Aorta (tissue), 5 donors: ENCODE measurements around the gene ELAVL1. TPM values are rescaled to one million over a fixed set of nuclear protein-coding genes. Genes with fewer than 3 reads are reported as not detected.

Source experiments
- ATAC-seq: fragments of 200-7000 bp; cut with Tn5 transposase; one replicate; pipeline ENCODE4 v1.9.1; 2022; ENCODE audit warnings: moderate library complexity; ENCODE audit not compliant: low FRiP score
- DNase-seq, 2 donors: peaks; one replicate each; pipeline ENCODE4 v3.0.0-alpha.2; 2020
- H3K27ac ChIP-seq, 2 donors: one replicate each; pipeline ENCODE4 v1.5.1; 2013; ENCODE audit warnings: low read length in 2 of 2, mild to moderate bottlenecking in 2 of 2, moderate library complexity in 2 of 2, control low read depth in 1 of 2, inconsistent platforms in 1 of 2, low read depth in 1 of 2
- H3K27me3 ChIP-seq, 2 donors: one replicate each; pipeline ENCODE4 v1.6.1; 2013; ENCODE audit warnings: control low read depth in 1 of 2, low read length in 1 of 2, mild to moderate bottlenecking in 1 of 2, moderate library complexity in 1 of 2; ENCODE audit not compliant: insufficient read depth in 2 of 2, control insufficient read depth in 1 of 2
- H3K36me3 ChIP-seq, 2 donors: one replicate each; pipeline ENCODE4 v1.6.1; 2013; ENCODE audit warnings: control low read depth in 1 of 2, low read length in 1 of 2, mild to moderate bottlenecking in 1 of 2; ENCODE audit not compliant: insufficient read depth in 2 of 2, control insufficient read depth in 1 of 2
- H3K4me1 ChIP-seq, 2 donors: one replicate each; pipeline ENCODE4 v1.6.1; 2013; ENCODE audit warnings: low read length in 2 of 2, control low read depth in 1 of 2, mild to moderate bottlenecking in 1 of 2, moderate library complexity in 1 of 2; ENCODE audit not compliant: insufficient read depth in 2 of 2, control insufficient read depth in 1 of 2
- H3K4me3 ChIP-seq, 2 donors: one replicate each; pipeline ENCODE4 v1.5.1; 2013; ENCODE audit warnings: low read length in 2 of 2, control low read depth in 1 of 2, mild to moderate bottlenecking in 1 of 2
- H3K9me3 ChIP-seq: one replicate; pipeline ENCODE4 v1.6.1; 2013; ENCODE audit warnings: mild to moderate bottlenecking, low read length; ENCODE audit not compliant: control insufficient read depth
- WGBS, 2 donors: extraction: QIAGEN DNeasy Blood & Tissue Kit; methylation state at CpG; one replicate each; pipeline ENCODE4 v1.1.7; 2013; 5-methylcytosine and 5-hydroxymethylcytosine counted together
- intact Hi-C, 2 donors: fragments of 100-400 bp; cut with DNase I; formaldehyde crosslinking; loops; one replicate each; pipeline versions ENCODE4 v1.14.2 to v1.15.0; 2022
- polyA plus RNA-seq, 2 donors: library from polyadenylated mRNA; stranded (reverse); fragments of 200-250 nt; gene quantifications; one replicate each; pipeline ENCODE4 v1.2.3, GENCODE V29; 2013
- total RNA-seq, 2 donors: library from RNA; stranded (reverse); fragmentation: NEBNext Ultra II Directional; extraction: Animal tissue kit (Norgen Biotek cat#: 25700); gene quantifications; one replicate each; pipeline ENCODE4 v1.2.1, GENCODE V29; 2021
- donor health status: healthy with polysubstance abuse.
- donor health status: Bipolar disorder and iron deficiency.
- donor health status: DM: no; HTN: no; CAD: no.
- donor health status: DM: no; HTN: no; CAD: no.
- donor health status: DM: yes; HTN: yes; CAD: no.

Gene ELAVL1
- total and polyA plus RNA-seq, 4 donors: 8.1 to 48.9 (median 36.4) TPM

GRCh38 chr19:7917267-7918061 is 88.0 kb downstream of the ELAVL1 start:
- H3K27ac ChIP-seq: no peak overlapping the region
- intact Hi-C loops: no loop called here
- no peaks in the 10 kb centered on the region for H3K4me1 ChIP-seq
- H3K27me3 ChIP-seq: no peaks in the 10 kb centered on the region
- DNase-seq: peak; percentile 66 to 85
- no peak overlapping the region for H3K4me3 ChIP-seq
- H3K9me3 ChIP-seq: no peaks in the 10 kb centered on the region
- H3K36me3 ChIP-seq: no peaks in the 10 kb centered on the region
- ATAC-seq: no peak
- WGBS, 2 donors: 1% methylated on average over 51 to 71 of the region's 71 CpGs

GRCh38 chr19:7916955-7917266 is 88.5 kb downstream of the ELAVL1 start:
- no peaks in the 10 kb centered on the region for H3K27me3 ChIP-seq
- intact Hi-C loops: no loop called here
- no peak for ATAC-seq
- no peaks in the 10 kb centered on the region for H3K36me3 ChIP-seq
- DNase-seq: peak in 1 of 2 donors; percentile 45
- no peak overlapping the region for H3K4me3 ChIP-seq
- no peaks in the 10 kb centered on the region for H3K4me1 ChIP-seq
- no peaks in the 10 kb centered on the region for H3K9me3 ChIP-seq
- WGBS, 2 donors: 7 to 12% methylated on average over 12 of the region's 12 CpGs
- no peak overlapping the region for H3K27ac ChIP-seq

GRCh38 chr19:7916103-7916954 is 89.1 kb downstream of the ELAVL1 start:
- Histone ChIP-seq H3K27me3 (no peaks in the 10 kb centered on the region), H3K36me3 (peaks cover 0 to 2% of the 10 kb centered on the region in 2 donors)
- 1% methylated on average over 72 to 104 of the region's 104 CpGs for WGBS, 2 donors

GRCh38 chr19:7915250-7916102 is 90.0 kb downstream of the ELAVL1 start:
- WGBS, 2 donors: 45 to 46% methylated on average over 24 of the region's 24 CpGs
- Histone ChIP-seq H3K9me3 (no peaks in the 10 kb centered on the region), H3K36me3 (peaks cover 0 to 9% of the 10 kb centered on the region in 2 donors), H3K27me3 (no peaks in the 10 kb centered on the region), H3K4me3 (no peak overlapping the region), H3K27ac (no peak overlapping the region), H3K4me1 (no peaks in the 10 kb centered on the region)
- no peak for ATAC-seq
- peak in 1 of 2 donors; percentile 46 for DNase-seq
- intact Hi-C loops: no loop called here

More at GRCh38 chr19:7916103-7916954, 89.1 kb downstream of the ELAVL1 start:
- H3K27ac ChIP-seq: no peak overlapping the region
- H3K9me3 ChIP-seq: no peaks in the 10 kb centered on the region
- H3K4me3 ChIP-seq: no peak overlapping the region
- intact Hi-C loops: no loop called here
- no peak for ATAC-seq
- DNase-seq: peak; percentile 53 to 82
- no peaks in the 10 kb centered on the region for H3K4me1 ChIP-seq

- H3K4me3 ChIP-seq: no peak within 1 kb of the TSS
- ATAC-seq (no peak), DNase-seq (peak in 1 of 2 donors; percentile 48)
- no peak within 1 kb of the TSS for H3K27ac ChIP-seq
- intact Hi-C loops: no loop called here
- H3K36me3 ChIP-seq: peaks cover 0 to 12% of the 10 kb centered on the region in 2 donors
- no peaks in the 10 kb centered on the region for H3K4me1 ChIP-seq
- H3K9me3 ChIP-seq: no peaks in the 10 kb centered on the region
- WGBS, 2 donors: 37 to 46% methylated on average over 11 to 12 of the region's 12 CpGs
- no peaks in the 10 kb centered on the region for H3K27me3 ChIP-seq
These were observed 90.8 kb downstream of the ELAVL1 start, which contains the start of gene TGFBR3L for GRCh38 chr19:7914598-7915045. Gene TGFBR3L, plus strand, starts transcription at chr19:7914830.

- Histone ChIP-seq H3K4me1 (no peaks in the 10 kb centered on the region), H3K36me3 (peaks cover 0 to 12% of the 10 kb centered on the region in 2 donors), H3K4me3 (no peak overlapping the region), H3K27ac (no peak overlapping the region), H3K27me3 (no peaks in the 10 kb centered on the region), H3K9me3 (no peaks in the 10 kb centered on the region)
- no peak for ATAC-seq
- no peak for DNase-seq
- intact Hi-C loops: no loop called here
- WGBS, 2 donors: 57 to 58% methylated on average over 12 of the region's 12 CpGs
These were observed 91.3 kb downstream of the ELAVL1 start for GRCh38 chr19:7914099-7914498.

DNA sequence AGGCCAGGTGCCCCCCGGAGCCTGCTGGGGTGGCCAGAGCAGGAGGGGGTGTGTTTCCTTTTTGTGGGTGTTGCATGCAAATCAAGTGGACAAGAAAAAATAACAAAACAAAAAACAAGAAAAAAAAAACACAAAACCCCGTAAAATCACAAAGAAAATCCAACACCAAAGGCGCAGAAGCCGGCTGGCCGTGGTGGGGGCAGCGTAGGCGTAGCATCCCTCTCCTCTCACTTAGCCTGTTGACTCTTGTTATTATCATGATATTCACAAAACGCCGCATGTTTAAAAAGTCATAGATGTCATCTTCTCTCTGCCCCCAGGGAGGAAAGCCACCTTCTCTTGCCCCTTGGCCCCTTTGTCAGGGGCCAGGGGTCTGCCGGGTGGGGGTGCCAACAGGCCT is 91.8 kb downstream of the ELAVL1 start:
- 90 to 94% methylated on average over 10 of the region's 10 CpGs for WGBS, 2 donors
- no peaks in the 10 kb centered on the region for H3K9me3 ChIP-seq
- ATAC-seq (no peak), DNase-seq (no peak)
- H3K36me3 ChIP-seq: peaks cover 0 to 12% of the 10 kb centered on the region in 2 donors
- H3K27ac ChIP-seq: no peak overlapping the region
- no peaks in the 10 kb centered on the region for H3K27me3 ChIP-seq
- intact Hi-C loops: no loop called here
- H3K4me3 ChIP-seq: no peak overlapping the region
- no peaks in the 10 kb centered on the region for H3K4me1 ChIP-seq
